HG03097 (cell line): ENCODE results near the gene OR2L8.

ENCODE experiments used
- ATAC-seq: cut with Tn5 transposase; IDR thresholded peaks from one replicate; pipeline ENCODE4 v1.9.1; 2021; ENCODE audit not compliant: unreplicated experiment, low FRiP score

The OR2L8 gene

DNA sequence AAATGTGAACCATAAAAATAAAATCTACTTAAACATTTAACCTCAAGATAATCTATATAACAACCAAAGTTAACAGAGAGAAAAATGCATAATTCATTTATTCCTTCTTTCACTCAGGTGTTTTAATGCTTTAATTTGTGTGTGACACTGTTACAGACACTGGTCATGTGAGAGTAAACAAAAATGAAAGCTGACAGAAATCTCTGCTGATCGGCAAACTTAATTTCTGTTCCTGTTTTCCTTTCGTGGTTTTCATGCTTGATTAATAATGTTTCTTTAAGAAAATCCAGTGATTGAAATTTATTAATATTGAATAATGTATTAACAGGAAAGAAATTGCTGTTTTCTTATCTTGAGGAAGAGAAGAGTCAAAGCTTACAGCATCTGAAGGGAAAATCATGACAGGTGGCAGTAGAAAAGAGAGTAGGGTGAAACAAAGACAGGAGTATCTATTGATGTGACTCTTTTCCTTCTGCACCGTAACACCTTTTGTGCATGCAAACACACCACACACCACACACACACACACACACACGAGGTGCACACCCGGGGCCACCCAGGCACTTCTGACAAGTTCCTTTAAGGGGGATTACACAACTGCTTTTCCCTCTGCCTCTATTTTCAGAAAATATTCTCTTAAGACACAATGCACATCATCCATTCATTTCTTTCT lies 18.0 kb downstream of the OR2L8 start:
- peak; percentile 90 for ATAC-seq

DNA sequence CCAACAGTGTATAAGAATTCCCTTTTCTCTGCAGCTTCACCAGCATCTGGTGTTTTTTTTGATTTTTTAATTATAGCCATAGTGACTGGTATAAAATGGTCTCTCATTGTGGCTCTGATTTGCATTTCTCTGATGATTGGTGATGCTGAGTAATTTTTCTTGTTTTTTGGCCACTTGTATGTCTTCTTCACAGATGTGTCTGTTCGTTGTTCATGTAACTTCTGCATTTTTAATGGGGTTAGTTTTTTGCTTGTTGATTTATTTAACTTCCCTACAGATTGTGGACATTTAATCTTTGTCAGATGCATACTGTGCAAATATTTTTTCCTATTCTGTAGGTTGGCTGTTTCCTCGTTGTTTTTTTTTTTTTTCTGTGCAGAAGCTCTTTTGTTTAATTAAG lies 44.3 kb downstream of the OR2L8 start:
- no peak for ATAC-seq

DNA sequence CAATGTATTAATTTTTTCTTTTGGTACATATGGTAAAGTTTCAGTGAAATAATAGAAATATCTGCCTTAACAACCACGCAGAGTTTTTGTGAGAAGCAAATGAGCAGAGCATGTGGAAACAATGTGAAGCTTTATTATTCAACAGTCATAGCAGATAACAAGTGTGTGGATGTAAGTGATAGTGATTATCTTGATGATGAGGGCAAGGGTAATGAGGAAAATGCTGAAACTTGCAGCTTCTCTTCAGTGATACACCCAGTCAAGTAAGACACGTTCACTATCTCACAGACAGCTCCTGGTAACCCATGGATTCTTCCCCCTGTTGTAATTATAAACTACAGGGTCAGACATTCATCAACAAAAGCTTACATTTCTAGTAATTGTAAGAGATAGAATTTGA lies 50.2 kb downstream of the OR2L8 start:
- no peak for ATAC-seq
